Cortex of kidney (tissue), 1 donor: Measurements from ENCODE around the gene PLEKHG2.

ENCODE experiments used
- DNase-seq: peaks from one replicate; lab custom pipeline; 2025; lab: John Stamatoyannopoulos, UW

The PLEKHG2 gene

GRCh38 chr19:39422020-39422419 lies 9.6 kb downstream of the PLEKHG2 start:
- no peak for DNase-seq

- DNase-seq: no peak
Measured at GRCh38 chr19:39423258-39424086, 11.0 kb downstream of the PLEKHG2 start.

GRCh38 chr19:39424934-39425333 lies 12.5 kb downstream of the PLEKHG2 start:
- DNase-seq: no peak

- no peak for DNase-seq
Measured at GRCh38 chr19:39425744-39426143, 13.3 kb downstream of the PLEKHG2 start.

GRCh38 chr19:39426170-39426569 lies 13.7 kb downstream of the PLEKHG2 start:
- no peak for DNase-seq

- no peak for DNase-seq
Measured at GRCh38 chr19:39427707-39428106, 15.2 kb downstream of the PLEKHG2 start.

- DNase-seq: no peak
Measured at GRCh38 chr19:39428283-39429112, 16.0 kb downstream of the PLEKHG2 start.

GRCh38 chr19:39430675-39431593 lies 18.5 kb downstream of the PLEKHG2 start:
- no peak for DNase-seq

- no peak for DNase-seq
Measured at GRCh38 chr19:39432677-39433025, 20.2 kb downstream of the PLEKHG2 start.

- DNase-seq: no peak
Measured at GRCh38 chr19:39433480-39434079, 21.1 kb downstream of the PLEKHG2 start.

GRCh38 chr19:39434123-39435076 lies 21.9 kb downstream of the PLEKHG2 start:
- DNase-seq: no peak

GRCh38 chr19:39435499-39436349 lies 23.3 kb downstream of the PLEKHG2 start, which contains the start of gene RPS16:
RPS16 (minus strand) TSS chr19:39435949; CDS start chr19:39435895, 54 bp downstream.
- no peak for DNase-seq

GRCh38 chr19:39436350-39436716 lies 23.9 kb downstream of the PLEKHG2 start:
- no peak for DNase-seq

- no peak for DNase-seq
Measured at GRCh38 chr19:39438270-39438934, 25.9 kb downstream of the PLEKHG2 start.

- DNase-seq: no peak
Measured at GRCh38 chr19:39444598-39445195, 32.2 kb downstream of the PLEKHG2 start.

- no peak for DNase-seq
Measured at GRCh38 chr19:39445196-39446111, 33.0 kb downstream of the PLEKHG2 start, which contains the start of gene SUPT5H. SUPT5H (plus strand) TSS chr19:39445582; CDS start chr19:39445891, 309 bp downstream.

- no peak for DNase-seq
Measured at GRCh38 chr19:39446365-39447084, 34.1 kb downstream of the PLEKHG2 start.
